SK-N-DZ (cell line): ENCODE data around the gene TUSC2.
"Not testable (repeated sequence)": the region's sequence is repeated elsewhere in the genome, so short reads cannot be mapped to it uniquely, and the experiment has no call there.

Experiments used
- DNase-seq: peaks from one replicate; pipeline ENCODE4 v3.0.0-alpha.2; 2015; ENCODE audit warnings: low spot score

Gene TUSC2

DNA sequence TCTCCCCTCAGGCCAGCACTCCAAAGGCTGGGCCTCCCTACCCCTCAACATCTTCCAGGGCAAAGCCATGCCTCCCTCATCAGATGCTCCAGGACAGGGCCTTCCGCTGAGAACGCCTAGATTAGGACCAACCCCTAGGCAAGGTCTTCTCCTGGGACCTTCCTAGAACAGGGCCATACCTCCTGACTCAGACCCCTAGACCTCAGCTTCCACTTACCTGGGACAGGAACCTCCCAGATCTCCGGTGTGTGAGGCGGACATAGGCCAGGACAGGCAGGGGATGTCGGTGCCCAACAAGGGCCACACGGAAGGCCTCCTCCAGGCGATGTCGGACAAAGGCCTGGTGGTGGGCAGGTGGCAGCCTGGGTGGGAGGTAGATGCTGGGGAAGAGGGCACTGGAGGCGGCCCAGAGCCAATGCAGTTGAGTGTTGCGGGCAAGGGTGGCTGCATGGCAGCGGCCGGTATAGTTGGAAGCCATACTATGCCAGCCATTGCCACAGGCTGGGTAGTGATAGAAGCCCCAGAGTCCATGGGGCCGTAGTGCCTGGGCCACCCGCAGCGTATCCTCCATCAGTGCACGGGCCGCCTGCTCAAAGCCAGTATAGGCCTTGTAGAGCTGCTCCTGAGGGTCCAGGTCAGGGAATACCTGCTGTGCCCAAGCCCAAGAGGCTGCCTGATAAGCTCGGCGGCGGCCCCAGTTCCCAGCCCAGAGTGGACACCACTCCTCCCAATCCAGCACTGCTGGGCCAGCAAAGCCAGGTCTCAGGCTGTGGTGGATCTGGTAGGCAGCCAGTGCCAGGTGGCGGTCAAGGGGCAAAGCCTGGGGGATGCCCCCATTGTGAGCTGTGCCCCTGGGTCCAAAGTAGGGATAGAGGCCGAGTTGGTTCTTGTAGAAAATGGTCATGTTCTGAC, 33.3 kb downstream of the TUSC2 start:
- no peak for DNase-seq

DNA sequence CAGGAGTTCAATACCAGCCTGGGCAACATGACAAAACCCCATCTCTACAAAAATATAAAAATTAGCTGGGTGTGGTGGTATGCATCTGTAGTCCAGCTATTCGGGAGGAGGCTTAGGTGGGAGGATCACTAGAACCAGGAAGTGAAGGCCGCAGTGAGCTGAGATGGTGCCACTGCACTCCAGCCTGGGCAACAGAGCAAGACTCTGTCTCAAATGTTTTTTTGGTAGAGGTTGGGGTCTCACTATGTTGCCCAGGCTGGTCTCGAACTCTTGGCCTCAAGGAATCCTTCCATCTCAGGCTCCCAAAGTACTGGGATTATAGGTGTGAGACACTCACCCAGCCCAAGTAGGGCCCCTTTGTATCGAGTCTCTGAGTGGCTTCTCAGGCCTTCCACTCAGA, 33.9 kb downstream of the TUSC2 start:
- no peak for DNase-seq

DNA sequence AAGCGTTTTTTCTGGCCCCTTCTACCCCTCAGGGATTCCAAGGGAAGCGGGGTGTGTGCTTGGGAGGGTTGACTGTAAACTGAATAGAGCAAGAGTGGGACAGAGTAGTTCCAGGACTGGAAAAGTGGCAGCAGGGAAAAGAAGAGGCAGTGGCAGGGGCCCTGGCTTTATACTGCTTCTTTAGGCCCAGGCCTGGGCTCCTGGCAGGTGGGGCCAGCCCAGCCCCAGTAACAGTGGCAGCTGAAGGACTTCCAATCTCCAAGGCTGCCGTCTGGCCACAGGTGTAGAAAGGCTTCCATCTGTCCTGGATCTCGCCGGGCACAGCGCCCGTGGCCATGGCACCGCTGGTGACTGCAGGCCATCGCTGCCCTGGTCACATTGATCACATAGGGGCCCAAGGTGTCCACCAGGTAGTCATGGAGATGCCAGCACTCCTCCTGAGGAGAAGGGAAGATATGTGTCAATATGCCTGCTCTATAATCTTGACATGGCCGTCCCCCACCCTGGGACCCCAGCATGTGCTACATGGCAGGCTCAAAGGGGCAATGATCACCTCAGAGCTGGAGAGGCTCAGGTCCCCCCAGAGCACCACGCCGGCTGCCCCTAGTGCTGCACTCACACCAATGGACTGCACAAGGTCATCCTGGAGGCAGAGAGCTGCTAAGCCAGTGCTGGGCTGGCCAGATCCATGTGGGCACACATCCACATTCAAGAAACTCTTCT, 34.8 kb downstream of the TUSC2 start:
- no peak for DNase-seq

DNA sequence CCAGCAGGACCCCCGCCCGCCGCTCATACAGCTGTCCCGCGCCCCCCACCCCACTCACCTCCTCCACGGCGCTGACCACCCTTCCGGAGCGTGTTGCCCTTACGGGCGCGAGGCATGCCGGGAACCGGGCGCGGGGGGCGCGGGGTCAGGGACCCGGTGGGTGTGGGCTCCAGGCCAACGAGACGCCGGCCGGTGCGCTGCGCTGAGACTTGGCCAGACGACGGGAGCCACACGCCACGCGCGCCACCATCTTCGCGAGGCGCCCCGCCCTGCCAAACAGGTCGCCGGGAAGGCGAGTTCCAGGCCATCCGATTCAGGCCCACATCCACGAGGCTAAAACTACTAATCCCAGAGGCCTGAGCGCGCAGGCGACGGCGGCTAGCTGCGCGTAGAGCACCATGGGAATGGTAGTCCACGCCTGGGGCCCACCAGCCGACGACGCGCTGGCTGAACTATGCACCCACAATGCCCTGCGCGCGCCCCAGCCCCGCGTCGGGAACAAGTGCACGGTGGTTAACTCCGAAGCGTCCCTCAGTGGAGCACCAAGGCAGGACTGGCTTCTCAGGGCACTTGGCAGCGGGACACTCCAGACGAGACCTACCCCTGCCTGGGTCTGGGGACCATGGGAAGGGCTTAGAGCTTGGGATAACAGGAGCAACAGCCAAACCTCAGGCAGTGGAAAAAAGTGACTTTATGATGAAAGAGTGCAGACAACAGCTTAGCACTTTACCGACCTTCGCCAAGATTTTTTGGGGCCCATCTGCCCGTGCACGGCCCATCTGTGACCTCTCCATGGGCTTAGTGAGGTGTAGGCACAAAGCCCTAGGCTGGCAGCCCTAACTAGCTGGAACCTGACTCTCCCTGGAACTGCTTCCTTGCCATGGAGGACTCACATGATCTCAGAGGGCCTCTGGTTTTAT, 35.6 kb downstream of the TUSC2 start, which contains the start of gene IFRD2:
TSS of gene IFRD2 (minus strand) at position 271 of the 920 bp plus-strand sequence. CDS start at position 116, 155 bp downstream.
- DNase-seq = peak; percentile 96

DNA sequence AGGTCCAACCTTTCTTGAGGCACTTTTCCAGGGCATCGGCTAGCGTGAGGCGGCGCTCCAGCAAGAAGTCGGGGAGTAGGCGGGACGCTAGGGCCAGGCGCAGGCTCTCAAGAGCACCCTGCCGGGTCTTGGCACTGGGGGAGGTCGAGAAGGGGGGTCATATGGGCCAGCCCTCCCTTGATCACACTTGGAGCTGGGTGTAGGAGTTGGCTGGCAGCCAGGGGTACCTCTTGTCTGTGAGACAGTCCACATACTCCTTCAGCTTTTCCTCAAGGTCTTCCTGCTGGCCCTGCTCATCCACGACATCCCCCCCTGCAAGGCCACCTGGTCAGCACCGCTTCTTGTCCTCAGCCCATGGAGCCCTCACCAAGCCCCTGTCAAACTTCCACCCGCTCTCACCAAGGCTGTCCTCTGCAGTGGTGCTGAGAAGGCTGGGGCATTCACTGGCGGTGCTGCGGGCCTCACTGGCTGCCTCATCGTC, 37.8 kb downstream of the TUSC2 start:
- no peak for DNase-seq

DNA sequence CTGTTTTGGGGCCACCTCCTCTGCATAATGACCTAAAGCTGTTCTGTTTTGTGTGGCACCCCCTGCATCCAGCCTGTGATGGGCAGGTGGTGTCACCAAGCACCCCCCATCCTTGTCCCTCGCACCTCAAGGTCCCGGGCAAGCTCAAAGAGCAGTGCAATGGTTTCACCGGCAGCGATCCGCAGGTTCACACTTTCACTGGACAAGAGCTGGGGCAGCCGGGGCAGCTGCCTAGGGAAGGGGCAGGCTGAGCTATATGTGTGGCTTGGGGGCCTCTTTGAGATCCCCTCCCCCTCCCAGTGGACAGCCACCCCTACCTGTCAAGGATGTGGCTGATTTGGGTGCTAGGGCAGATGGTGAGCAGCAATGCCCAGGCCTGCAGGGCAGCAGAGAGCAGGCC, 38.9 kb downstream of the TUSC2 start:
- no peak for DNase-seq

DNA sequence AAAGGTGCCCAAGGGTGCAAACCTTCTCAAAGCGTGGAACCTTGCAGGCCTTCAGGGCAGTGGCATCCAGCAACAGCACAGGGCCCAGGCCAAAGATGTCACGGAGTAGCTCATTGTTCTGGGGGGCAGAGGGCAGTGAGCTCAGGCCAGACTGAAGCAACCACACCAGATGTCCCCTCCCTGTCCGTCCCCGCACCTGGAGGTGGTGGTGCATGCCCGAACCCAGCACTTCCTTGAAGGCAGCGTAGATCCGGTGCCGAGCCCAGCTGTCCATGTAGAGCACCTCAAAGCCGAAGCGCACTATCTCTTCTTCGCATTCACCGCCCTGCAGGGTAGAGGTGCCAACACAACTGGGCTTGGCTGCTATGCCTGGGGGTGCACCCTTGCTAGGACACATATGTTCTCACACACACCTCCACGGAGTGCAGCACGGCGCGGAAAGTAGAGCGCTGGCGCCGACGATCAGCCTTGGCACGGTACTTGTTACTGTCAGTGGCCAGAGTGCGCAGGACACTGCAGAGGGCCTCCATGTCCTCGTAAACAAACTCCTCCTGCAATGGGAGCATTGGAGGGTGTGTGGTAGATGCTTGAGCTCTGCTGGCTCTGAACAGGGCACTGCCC, 39.5 kb downstream of the TUSC2 start:
- DNase-seq = no peak

DNA sequence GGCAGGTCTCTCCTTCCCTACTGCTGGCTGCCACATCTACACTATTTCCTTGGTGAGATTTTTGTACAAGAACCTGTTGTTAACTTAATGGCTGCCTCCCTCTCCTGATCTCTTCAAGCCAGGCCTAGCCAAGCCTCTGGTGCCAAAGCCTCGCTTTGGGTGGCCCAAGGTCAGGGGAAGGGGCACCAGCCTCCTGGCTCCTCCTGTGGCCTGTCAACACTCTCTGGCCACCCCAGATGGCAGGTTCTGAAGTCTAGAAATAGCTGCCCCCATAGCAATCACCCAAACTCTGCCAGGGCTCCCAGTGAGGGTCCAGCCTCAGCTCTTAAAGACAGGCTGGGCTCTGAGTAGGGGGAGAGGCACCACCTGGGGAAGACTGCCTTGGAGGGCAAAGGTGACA, 40.8 kb downstream of the TUSC2 start:
- no peak for DNase-seq

DNA sequence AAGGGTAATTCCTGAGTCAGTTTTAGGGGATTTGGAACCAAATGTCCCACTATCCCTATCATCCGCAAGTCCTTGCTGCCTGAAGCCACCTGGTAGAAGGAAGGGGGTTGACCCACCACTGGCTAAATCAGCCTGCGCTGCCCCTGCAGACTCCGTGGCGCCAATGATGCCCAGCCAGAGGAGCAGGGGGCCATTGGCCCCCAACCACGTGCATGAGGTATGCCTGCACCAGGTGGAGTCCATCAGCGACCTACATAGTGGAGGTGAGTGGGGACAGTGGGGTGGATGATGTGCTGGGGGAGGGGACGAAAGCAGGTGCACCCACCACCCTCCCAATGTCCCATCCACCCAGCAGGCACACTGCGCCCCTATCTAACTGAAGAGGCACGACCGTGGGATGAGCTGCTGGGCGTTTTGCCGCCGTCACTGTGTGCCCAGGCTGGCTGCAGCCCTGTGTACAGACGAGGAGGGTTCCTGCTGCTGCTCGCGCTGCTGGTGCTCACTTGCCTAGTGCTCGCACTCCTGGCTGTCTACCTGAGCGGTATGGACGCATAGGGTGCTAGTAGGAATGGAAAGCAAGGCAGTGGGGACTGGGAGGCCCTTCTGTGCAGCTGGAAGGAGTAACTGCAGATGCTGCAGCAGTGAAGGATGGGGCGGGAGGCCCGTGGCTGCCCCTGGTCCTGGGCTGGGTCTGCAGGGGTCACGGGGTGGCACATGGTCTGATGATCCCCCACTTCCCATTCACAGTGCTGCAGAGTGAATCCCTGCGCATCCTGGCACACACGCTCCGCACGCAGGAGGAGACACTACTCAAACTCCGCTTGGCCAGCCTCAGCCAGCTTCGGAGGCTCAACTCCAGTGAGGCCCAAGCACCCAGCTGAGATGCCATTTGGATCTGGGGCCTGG, 41.4 kb downstream of the TUSC2 start:
- no peak for DNase-seq

DNA sequence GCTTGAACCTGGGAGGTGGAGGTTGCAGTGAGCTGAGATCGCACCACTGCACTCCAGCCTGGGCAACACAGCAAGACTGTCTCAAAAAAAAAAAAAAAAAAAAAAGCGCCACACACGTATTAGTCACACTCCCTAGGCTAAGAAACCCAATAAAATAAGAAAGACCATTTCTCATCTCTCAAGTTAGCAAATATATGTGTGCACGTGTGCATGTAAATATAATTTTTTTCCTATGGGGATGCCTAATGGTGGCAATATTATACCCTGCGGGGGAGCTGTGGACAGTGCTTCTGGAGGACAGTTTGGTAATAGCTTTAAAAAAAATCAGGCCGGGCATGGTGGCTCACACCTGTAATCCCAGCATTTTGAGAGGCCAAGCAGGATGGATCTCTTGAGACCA, 43.9 kb downstream of the TUSC2 start:
- DNase-seq = not testable (repeated sequence)

DNA sequence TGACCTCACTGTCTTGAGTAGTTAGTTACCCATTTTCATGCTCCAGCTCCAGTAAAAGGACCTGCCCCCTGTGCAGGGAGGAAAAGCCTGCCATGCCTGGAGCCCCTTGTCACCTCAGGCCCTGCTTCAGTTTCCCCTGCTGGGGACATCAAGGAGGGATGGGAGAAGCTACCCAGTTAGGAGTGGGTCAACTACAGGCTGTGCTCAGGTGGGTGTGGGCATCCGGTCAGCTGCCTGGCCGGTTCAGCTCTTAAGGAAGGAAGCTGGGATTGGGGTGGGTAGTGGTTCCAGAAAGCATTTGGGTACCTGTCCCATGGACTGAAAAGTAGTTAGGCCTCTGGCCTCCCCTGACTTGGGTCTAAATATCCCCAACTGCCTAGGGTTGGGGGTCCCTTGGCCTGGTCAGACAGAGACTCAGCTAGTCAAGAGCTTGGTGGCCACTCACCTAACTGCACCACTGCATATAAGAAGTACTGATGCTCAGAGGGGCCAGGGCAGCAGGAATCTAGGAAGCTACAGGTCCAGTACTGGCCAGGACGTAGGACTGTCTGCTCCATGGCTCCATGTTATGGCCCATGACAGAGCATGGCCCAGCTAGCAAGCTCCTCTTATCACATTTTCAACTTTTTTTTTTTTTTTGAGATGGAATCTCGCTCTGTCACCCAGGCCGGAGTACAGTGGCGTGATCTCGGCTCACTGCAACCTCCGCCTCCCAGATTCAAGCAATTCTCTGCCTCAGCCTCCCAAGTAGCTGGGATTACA, 48.6 kb downstream of the TUSC2 start:
- DNase-seq = no peak

DNA sequence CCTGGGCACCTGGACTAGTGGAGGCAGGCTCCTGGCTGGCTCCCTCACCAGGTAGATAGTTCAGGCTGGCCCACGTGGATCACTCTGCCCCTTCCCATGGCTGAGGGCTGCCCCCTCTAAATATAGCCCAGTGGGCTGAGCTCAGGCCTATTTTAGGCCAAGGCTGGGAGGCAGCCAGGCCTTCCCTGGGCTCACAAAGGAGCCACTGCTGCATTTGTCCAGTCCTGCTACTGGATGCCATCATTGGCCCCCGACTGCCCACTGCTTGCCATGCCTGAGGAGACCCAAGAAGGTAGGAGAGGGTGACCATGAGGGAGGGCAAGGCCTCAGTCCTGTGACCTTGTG, 49.2 kb downstream of the TUSC2 start, which contains the start of gene LSMEM2:
TSS of gene LSMEM2 (plus strand) at position 208 of the 345 bp plus-strand sequence. CDS start at position 235, 27 bp downstream.
- no peak for DNase-seq

DNA sequence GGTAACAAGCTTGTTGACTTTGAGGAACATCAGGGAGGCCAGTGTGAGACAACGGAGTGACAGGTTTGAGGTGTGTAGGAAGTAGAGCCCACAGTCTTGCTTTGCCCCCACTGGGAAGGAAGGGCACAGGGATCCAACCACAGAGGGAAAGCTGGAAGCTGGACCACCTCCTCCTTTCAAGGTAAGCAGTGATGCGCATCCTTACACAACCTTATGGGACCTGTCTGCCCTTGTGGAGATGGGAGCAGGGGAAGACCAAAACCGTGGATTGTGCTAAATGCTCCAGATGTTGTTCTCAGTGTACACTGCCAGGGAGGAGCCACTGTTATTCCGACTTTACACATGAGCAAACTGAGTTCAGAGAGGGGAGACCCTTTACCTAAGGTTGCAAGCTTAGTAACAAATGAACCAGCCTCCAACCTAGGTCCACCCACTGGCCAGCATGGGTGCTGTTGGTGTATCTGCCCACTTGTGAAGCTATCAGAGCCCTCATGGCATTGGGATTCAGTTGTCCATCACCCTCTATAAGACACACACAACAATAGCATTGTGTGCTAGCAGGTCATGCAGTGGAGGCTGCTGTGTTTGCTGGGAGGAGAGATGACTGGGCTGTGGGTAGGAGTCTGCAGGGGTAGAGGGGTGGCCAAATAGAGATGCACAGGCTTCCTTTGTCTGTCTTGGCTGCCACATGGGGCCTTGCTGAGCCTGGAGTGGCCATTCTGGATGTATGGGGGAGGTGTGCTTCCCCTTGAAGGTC, 49.7 kb downstream of the TUSC2 start:
- no peak for DNase-seq

DNA sequence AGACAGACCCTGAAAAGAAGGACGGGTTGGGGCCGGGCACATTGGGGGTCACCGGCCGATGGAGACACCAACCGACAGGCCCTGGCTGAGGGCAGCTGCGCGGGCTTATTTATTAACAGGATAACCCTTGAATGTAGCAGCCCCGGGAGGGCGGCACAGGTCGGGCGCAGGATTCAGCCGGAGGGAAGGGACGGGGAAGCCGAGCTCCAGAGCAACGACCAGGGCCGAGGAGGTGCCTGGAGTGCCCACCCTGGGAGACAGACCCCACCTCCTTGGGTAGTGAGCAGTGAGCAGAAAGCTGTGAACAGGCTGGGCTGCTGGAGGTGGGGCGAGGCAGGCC, 51.3 kb downstream of the TUSC2 start:
- no peak for DNase-seq

DNA sequence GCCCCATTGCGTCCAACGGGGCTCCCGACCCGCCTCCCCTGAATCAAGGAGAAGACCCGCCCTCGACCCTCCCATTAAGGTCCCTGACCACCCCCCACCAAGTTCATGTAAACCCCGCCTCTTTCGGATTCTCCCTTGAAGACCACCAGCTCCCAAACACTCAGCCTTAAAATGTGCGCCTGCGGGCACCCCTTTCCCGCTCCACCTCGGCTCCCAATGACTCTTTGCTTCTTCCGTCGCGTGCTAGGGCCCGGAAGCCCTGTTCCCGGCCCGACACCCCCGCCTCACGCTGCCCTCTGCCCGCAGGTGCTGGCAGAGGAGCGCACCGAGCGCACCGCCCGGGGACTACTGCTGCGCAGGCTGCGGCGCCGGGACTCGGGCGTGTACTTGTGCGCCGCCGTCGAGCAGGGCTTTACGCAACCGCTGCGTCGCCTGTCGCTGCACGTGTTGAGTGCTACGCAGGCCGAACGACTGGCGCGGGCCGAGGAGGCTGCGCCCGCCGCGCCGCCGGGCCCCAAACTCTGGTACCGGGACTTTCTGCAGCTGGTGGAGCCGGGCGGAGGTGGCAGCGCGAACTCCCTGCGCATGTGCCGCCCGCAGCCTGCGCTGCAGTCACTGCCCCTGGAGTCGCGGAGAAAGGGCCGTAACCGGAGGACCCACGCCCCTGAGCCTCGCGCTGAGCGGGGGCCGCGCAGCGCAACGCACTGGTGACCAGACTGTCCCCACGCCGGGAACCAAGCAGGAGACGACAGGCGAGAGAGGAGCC, 51.8 kb downstream of the TUSC2 start:
- DNase-seq = no peak

DNA sequence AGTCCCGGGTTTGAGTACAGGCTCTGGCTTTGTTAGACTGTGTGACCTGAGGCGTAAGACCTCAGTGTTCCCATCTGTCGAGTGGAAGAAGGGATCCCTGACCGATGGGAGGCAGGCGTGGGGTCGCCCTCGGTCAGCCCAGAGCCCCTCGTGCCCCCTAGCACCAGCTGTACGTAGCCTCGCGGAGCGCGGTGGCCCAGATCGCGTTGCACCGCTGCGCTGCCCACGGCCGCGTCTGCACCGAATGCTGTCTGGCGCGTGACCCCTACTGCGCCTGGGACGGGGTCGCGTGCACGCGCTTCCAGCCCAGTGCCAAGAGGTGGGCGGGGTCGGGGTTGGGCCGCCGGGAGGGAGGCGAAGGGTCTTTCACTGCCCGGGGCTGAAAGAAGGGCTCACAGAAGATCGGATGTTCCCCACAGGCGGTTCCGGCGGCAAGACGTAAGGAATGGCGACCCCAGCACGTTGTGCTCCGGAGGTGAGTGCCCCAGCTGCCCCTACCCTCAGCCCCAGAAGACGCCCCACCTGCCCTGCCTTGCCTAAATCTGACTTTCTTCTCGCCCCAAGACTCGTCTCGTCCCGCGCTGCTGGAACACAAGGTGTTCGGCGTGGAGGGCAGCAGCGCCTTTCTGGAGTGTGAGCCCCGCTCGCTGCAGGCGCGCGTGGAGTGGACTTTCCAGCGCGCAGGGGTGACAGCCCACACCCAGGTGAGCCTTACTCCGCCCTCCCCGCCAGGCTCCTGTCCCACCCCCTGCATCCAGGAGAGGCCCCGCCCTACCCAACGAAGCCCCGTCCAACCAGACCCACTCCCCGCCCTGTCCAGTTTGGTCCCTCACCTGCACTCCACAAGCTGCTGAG, 52.7 kb downstream of the TUSC2 start:
- no peak for DNase-seq
